A673 (cell line): Measurements from ENCODE around the gene GABRB1.

Experiments used
- CTCF ChIP-seq: fragments of 300-800, 200-600 bp; sonication (generic); conservative IDR thresholded peaks from 2 replicates; pipeline ENCODE4 v1.5.1; 2017; ENCODE audit warnings: low read depth, mild to moderate bottlenecking, antibody characterized with exemption, low read length, moderate library complexity, mixed read lengths
- EZH2 ChIP-seq: fragments of 200-600 bp; sonication (generic); IDR thresholded peaks from 2 replicates; pipeline ENCODE4 v1.6.1; 2017; ENCODE audit warnings: borderline replicate concordance, low read depth, mild to moderate bottlenecking, mixed read lengths, antibody characterized with exemption, low read length; ENCODE audit not compliant: poor library complexity, severe bottlenecking

DNA sequence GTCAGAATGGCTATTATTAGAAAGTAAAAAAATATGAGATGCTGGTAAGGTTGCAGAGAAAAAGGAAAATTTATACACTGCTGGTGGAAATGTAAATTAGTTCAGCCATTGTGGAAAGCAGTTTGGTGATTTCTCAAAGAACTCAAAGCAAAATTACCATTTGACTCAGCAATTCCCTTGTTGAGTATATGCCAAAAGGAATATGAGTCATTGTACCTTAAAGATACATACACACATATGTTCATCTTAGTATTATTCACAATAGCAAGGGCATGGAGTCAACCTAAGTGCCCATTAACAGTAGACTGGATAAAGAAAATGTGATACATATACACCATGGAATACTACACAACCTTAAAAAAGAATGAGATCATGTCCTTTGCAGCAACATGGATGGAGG is 284.0 kb downstream of the GABRB1 start:
- no peak for TF ChIP-seq CTCF
- no peak for TF ChIP-seq EZH2
